Suprapubic skin (tissue), 4 donors: ENCODE measurements around the gene NAALADL2. TPM values are rescaled to one million over a fixed set of nuclear protein-coding genes. Genes with fewer than 3 reads are reported as not detected.

ENCODE experiments used
- DNase-seq, 2 donors: peaks; one replicate each; pipeline ENCODE4 v3.0.0-alpha.2; 2019; ENCODE audit warnings: low spot score in 2 of 2
- H3K27ac ChIP-seq: fragments of 200-600 bp; sonication (generic); one replicate; pipeline ENCODE4 v1.5.1; 2019
- H3K27me3 ChIP-seq: fragments of 200-600 bp; sonication (generic); one replicate; pipeline ENCODE4 v1.5.1; 2019
- H3K36me3 ChIP-seq: fragments of 200-600 bp; sonication (generic); one replicate; pipeline ENCODE4 v1.5.1; 2019
- H3K4me1 ChIP-seq: fragments of 200-600 bp; sonication (generic); one replicate; pipeline ENCODE4 v1.5.1; 2019
- H3K4me3 ChIP-seq: fragments of 200-600 bp; sonication (generic); one replicate; pipeline ENCODE4 v1.5.1; 2019; ENCODE audit warnings: mild to moderate bottlenecking
- H3K9me3 ChIP-seq: fragments of 200-600 bp; sonication (generic); one replicate; pipeline ENCODE4 v1.5.1; 2019
- CTCF ChIP-seq, 2 donors: fragments of 200-600 bp in 1 of 2; fragments of 450-650 bp in 1 of 2; sonication (generic) in 1 of 2; IDR thresholded peaks; one replicate each; pipeline ENCODE4 v1.5.1; 2016 to 2019; ENCODE audit warnings: antibody characterized with exemption in 2 of 2, mild to moderate bottlenecking in 1 of 2, moderate library complexity in 1 of 2
- EP300 ChIP-seq: sonication (generic); formaldehyde crosslinking; IDR thresholded peaks from one replicate; pipeline ENCODE4 v1.6.1; 2017; ENCODE audit warnings: antibody characterized with exemption
- POLR2A ChIP-seq, 2 donors: fragments of 450-650 bp; IDR thresholded peaks; one replicate each; pipeline ENCODE4 v1.6.1; 2017; ENCODE audit warnings: antibody characterized with exemption in 2 of 2, mild to moderate bottlenecking in 2 of 2, moderate library complexity in 2 of 2
- POLR2AphosphoS5 ChIP-seq, 3 donors: sonication (generic); formaldehyde crosslinking; IDR thresholded peaks; one replicate each; pipeline ENCODE4 v1.6.1; 2017; ENCODE audit warnings: antibody characterized with exemption in 3 of 3
- WGBS: methylation state at CpG from one replicate; pipeline ENCODE4 v1.1.5; 2018; 5-methylcytosine and 5-hydroxymethylcytosine counted together
- total RNA-seq, 4 donors: library from RNA; depleted of rRNA; stranded (reverse); fragments of >200 nt; gene quantifications; one replicate each; pipeline ENCODE4 v1.1.0, GENCODE V29; 2016

Gene NAALADL2
- total RNA-seq, 4 donors from 2014 or later = 4.0 to 10.5 (median 8.5) TPM

DNA sequence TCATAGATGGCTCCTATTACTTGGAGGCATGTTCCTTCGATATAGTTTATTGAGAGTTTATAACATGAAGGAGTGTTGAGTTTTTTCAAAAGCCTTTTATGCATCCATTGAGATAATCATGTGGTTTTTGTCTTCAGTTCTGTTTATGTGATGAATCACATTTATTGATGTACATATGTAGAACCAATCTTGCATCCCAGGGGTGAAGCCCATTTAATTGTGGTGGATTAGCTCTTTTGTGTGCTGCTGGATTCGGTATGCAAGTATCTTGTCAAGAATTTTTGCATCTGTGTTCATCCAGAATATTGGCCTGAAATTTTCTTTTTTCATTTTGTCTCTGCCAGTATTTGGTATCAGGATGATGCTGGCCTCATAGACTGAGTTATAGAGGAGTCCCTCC, 81.0 kb downstream of the NAALADL2 start:
- no peaks in the 10 kb centered on the region for H3K27me3 ChIP-seq
- H3K4me3 ChIP-seq = no peak overlapping the region
- H3K36me3 ChIP-seq = no peaks in the 10 kb centered on the region
- TF ChIP-seq POLR2AphosphoS5 (IDR thresholded peaks at IDR 0.05) = no peak
- TF ChIP-seq EP300 = no peak
- TF ChIP-seq CTCF (IDR thresholded peaks at IDR 0.05) = no peak
- no peak for TF ChIP-seq POLR2A (IDR thresholded peaks at IDR 0.05)
- H3K27ac ChIP-seq = no peak overlapping the region
- WGBS = 83% methylated on average over 2 of the region's 2 CpGs
- H3K4me1 ChIP-seq = no peaks in the 10 kb centered on the region
- DNase-seq = no peak
- no peaks in the 10 kb centered on the region for H3K9me3 ChIP-seq

- WGBS = 64% methylated on average over 2 of the region's 2 CpGs
- no peaks in the 10 kb centered on the region for H3K27me3 ChIP-seq
- no peaks in the 10 kb centered on the region for H3K4me1 ChIP-seq
- DNase-seq = no peak
- H3K27ac ChIP-seq = no peak overlapping the region
- H3K9me3 ChIP-seq = no peaks in the 10 kb centered on the region
- H3K36me3 ChIP-seq = no peaks in the 10 kb centered on the region
- H3K4me3 ChIP-seq = no peak overlapping the region
- no peak for TF ChIP-seq EP300
- TF ChIP-seq POLR2AphosphoS5 (IDR thresholded peaks at IDR 0.05) = no peak
- TF ChIP-seq CTCF (IDR thresholded peaks at IDR 0.05) = no peak
- TF ChIP-seq POLR2A (IDR thresholded peaks at IDR 0.05) = no peak
Measured at GRCh38 chr3:174945276-174945675, 86.1 kb downstream of the NAALADL2 start.

DNA sequence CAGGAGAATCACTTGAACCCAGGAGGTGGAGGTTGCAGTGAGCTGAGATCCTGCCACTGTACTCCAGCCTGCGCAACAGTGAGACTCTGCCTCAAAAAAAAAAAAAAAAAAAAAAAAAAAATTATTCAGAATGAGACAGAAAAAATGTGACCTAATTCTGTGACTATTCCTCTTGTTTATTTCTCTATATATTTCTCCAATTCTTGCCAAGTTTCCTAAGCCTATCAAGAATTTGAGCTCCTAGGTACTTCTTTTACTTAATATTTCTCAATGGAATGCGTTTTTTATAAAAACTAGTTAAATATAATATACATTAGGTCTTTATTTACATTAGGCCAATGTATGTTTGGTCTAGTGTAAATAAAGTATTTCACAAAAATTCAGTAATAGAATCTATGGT, 86.8 kb downstream of the NAALADL2 start:
- Histone ChIP-seq H3K4me1 (no peaks in the 10 kb centered on the region), H3K36me3 (no peaks in the 10 kb centered on the region), H3K4me3 (no peak overlapping the region), H3K27me3 (no peaks in the 10 kb centered on the region), H3K27ac (no peak overlapping the region), H3K9me3 (no peaks in the 10 kb centered on the region)
- TF ChIP-seq POLR2A (IDR thresholded peaks at IDR 0.05) = no peak
- DNase-seq = no peak
- 93% methylated on average over 2 of the region's 2 CpGs for WGBS

GRCh38 chr3:174949523-174949922, 90.4 kb downstream of the NAALADL2 start:
- Histone ChIP-seq H3K4me1 (no peaks in the 10 kb centered on the region), H3K36me3 (no peaks in the 10 kb centered on the region), H3K9me3 (no peaks in the 10 kb centered on the region), H3K27ac (no peak overlapping the region), H3K4me3 (no peak overlapping the region), H3K27me3 (no peaks in the 10 kb centered on the region)
- no peak for TF ChIP-seq POLR2A (IDR thresholded peaks at IDR 0.05)
- TF ChIP-seq EP300 = no peak
- TF ChIP-seq CTCF (IDR thresholded peaks at IDR 0.05) = no peak
- no peak for TF ChIP-seq POLR2AphosphoS5 (IDR thresholded peaks at IDR 0.05)
- WGBS = 22% methylated on average over 2 of the region's 2 CpGs
- DNase-seq = no peak

DNA sequence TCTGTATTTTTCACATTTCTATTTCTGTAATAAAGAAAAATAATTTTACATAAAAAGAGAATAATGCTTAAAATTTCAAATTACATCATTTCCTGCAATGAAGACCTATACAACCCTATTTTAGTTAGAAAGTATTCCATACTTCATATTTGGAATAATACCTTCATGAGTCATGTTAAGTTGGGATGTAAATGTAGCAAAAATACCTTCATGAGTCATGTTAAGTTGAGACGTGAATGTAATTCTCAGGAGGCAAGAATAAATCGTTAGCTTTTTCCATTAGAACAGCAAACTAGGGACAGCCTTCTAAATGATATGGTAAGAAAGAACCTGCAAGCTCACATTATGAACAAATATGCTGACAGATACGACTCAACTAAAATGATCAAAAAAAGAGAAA, 91.9 kb downstream of the NAALADL2 start:
- Histone ChIP-seq H3K36me3 (no peaks in the 10 kb centered on the region), H3K27ac (no peak overlapping the region), H3K27me3 (no peaks in the 10 kb centered on the region), H3K9me3 (no peaks in the 10 kb centered on the region), H3K4me3 (no peak overlapping the region), H3K4me1 (peaks cover 10% of the 10 kb centered on the region)
- TF ChIP-seq CTCF (IDR thresholded peaks at IDR 0.05) = no peak
- WGBS = 40% methylated on average over 3 of the region's 3 CpGs
- DNase-seq = no peak

DNA sequence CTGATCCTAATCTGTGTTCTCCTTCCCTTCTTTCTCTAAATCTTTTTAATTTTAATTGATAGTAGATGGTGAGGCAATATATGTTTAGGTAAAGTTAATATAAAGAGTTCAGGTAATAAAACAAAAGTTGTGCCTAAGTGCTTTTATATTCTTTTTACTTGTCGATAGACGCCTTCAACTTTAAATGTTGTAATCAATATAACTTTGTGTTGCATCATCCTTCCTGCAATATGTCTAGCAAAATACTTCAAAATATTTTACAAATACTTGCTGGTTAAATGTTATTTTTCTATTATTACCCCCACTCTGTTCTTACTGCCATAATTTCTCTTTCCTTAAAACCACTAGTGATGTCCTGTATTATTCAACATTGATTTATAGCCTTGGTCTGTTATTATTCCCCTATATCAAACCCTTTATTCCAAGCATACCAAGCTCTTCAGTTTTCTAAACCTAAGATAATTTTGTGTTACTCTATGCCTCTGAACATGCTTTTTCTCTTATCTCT, 92.4 kb downstream of the NAALADL2 start:
- Histone ChIP-seq H3K27ac (no peak overlapping the region), H3K27me3 (no peaks in the 10 kb centered on the region), H3K9me3 (no peaks in the 10 kb centered on the region), H3K4me3 (no peak overlapping the region), H3K36me3 (no peaks in the 10 kb centered on the region), H3K4me1 (peaks cover 15% of the 10 kb centered on the region)
- WGBS = 95% methylated on average over 2 of the region's 2 CpGs
- DNase-seq = no peak
- TF ChIP-seq POLR2AphosphoS5 (IDR thresholded peaks at IDR 0.05) (no peak), EP300 (no peak), CTCF (IDR thresholded peaks at IDR 0.05) (no peak), POLR2A (IDR thresholded peaks at IDR 0.05) (no peak)
